GM19023 (cell line): ENCODE measurements around the gene GYPC.
"Not testable (repeated sequence)": the region's sequence is repeated elsewhere in the genome, so short reads cannot be mapped to it uniquely, and the experiment has no call there.

Experiments
- ATAC-seq: cut with Tn5 transposase; IDR thresholded peaks from one replicate; pipeline ENCODE4 v1.9.1; 2021; ENCODE audit warnings: mild to moderate bottlenecking, moderate library complexity; ENCODE audit not compliant: unreplicated experiment

GYPC gene

DNA sequence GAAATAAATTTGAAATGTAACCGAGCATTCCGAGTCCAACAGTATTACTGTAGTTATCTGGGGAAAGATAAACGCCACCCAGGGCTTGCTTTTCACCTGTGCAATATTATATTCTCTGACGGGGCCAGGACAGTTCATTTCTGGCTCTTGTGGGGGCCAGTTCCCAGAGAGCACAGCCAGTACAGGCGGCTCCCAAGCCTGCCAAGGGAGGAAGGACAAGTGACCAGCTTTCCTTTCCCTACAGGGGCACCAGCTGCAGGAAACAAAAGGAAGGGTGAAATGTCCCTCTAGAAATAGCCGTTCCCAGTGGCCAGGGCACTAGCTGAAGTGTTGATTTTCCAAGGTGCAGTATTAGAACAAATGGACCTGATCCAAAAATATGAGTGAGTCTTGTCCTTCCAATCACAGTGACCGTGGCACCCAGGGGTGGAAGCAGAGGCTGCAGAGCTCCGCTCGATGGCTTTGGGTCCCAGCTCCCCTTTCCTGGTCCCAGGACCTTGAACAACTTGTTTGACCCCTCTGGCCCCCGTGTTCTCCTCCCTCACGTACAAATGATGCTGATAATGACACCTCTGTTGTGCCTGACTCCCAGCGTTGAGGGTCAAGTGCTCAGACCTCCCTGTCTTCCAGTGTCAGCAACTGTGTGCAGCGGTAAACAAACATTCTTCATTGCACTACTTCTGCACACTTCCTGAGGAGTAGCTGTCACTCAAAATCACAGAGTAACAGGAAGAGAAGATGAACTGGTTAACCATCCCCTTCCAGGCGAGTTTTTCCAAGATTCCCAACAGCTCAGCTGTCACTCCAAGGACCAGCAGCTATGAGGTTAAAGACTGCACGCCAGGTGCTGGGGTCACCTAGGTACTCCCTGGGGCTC is 40.9 kb downstream of the GYPC start:
- no peak for ATAC-seq

DNA sequence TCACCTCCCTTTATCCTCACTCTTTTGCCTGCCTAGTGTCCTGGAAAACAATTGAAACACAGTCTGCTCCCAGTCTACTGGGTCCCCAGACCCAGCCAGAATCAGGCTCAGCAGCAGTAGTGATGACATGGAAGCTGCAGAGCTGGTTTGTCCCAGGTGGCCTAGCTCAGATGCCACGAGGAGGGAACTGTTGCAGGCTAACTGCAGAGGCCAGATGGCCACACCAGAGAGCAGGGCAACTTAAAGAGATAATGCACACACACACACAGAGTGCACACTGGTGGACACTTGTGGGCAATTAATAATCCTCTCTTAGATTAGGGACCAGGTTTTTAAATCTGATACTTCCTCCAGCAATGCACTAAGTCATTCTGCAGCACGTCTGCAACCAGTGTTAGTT is 42.4 kb downstream of the GYPC start:
- no peak for ATAC-seq

DNA sequence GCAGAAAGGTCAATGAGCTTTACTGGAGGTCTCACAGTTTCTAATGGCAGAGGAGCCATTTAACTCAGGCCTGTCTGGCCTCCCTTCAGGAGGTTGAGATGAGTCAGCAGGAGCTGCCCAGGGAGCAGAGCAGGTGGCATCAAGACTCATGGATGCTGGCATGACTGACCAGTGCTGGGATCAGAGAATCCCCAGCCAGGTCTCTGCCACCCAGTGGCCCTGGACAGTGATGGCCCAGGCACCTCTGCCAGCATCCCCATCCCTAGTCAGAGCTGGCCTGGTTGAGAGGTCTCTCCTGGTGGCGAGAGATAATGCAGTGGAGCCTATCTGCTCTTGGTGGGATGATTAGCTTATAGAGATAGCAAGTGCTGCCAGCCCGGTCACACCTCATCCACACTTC is 43.1 kb downstream of the GYPC start:
- ATAC-seq, result no peak

DNA sequence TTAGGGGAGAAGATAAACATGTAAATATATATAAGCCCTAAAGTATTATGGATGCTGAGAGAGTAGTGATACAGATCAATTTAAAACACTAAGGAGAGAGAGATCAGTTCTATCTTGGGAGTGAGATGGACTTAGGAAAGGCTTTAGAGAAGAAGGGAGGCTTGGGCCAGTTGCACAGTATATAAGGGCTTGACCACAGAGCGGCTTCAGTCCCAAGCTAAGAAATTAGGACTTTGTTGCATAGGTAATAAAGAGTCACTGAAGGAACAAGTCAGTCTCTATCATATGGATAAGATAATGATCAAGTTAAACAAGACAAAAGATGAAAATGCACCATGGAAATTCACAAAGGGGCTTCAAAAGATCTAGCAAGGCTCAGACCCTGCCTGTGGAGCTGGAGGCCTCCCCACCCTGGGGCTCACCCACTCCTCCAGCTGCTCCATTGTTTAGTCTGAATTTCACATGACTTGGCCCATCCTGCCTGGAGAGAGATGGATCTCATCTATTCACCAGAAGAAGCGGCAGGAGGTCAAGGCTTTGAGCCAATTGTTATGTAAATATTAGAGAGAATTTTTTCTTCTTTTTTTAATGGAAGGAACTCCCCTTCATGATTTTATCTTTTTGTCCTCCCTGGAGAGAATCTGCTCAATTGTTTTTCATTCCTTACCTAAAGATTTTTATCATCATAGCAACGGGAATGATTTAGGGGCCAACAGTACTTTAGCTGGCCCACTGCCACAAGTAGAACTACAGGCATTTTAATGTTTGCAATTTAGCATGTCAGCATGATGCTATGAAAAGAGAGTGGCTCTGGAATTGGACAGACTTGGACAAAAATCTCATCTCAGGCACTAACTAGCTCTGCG is 44.0 kb downstream of the GYPC start:
- ATAC-seq, result no peak

GRCh38 chr2:126700677-126701076 is 44.7 kb downstream of the GYPC start:
- ATAC-seq, result no peak

DNA sequence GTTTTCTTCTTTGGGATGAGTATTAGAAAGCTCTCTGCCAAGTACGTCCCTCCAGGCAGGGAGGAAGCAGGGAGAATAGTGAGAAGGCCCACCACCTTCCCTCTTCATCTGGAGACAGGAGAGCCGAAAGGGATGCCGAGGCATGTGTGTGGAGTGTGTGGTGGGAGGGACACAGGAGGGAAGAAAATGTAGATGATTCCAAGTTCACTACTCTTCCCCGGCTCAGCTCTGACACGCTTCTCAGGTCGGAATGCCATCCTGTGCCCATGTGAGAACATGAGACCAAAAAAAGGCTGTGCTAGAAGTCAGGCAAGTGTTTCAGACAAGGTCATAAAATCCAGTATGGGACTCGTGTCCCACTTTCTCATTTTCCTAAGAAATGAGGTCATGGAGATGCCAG is 47.4 kb downstream of the GYPC start:
- no peak for ATAC-seq

- no peak for ATAC-seq
These were observed 48.6 kb downstream of the GYPC start for GRCh38 chr2:126704434-126705160.

GRCh38 chr2:126707191-126707590 is 51.2 kb downstream of the GYPC start:
- ATAC-seq, result no peak

GRCh38 chr2:126707941-126708340 is 52.0 kb downstream of the GYPC start:
- no peak for ATAC-seq

GRCh38 chr2:126714191-126714965 is 58.4 kb downstream of the GYPC start:
- ATAC-seq, result no peak

- ATAC-seq, result no peak
These were observed 59.2 kb downstream of the GYPC start for GRCh38 chr2:126715111-126715510.

DNA sequence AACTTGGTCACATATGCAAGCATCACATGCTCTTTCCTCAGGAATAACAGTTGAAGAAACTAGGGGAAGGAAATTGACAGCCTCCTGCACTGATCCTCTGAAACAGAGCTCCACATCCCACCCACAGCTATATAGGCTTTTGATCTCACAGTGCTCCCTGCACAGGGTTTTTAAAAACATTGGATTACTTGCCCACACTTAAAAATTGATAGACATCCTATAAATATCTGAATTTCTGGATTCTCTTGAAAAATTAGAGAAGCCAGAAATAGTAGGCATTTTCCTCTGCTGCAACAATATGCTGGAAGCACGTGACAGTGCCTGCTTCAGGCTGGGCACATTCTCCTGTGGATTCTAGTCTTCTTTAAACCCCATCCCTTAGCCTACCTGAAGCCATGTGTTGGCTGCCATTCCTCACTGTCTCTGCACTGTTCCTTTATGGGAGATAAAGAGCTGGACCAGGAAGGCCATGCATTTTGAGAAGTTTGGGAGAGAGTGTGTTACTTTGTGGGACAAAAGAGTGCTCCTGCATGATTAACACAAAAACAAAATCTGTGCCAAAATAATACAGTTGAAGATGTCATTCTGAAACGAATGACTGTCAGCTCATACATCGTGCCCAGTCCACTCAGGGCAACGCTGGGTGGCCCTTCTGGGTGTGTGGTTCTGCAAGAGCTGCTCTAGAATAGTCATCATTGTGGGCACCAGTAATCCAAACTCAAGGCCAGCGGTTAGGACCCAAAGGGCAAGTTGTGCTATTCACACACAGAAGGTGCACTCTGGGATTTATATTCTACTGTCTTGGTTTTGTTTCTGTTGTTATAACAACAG is 59.8 kb downstream of the GYPC start:
- no peak for ATAC-seq

- not testable (repeated sequence) for ATAC-seq
These were observed 61.3 kb downstream of the GYPC start for GRCh38 chr2:126717277-126717676.

GRCh38 chr2:126717928-126718327 is 62.0 kb downstream of the GYPC start:
- no peak for ATAC-seq

GRCh38 chr2:126719191-126719832 is 63.4 kb downstream of the GYPC start:
- ATAC-seq, result no peak

DNA sequence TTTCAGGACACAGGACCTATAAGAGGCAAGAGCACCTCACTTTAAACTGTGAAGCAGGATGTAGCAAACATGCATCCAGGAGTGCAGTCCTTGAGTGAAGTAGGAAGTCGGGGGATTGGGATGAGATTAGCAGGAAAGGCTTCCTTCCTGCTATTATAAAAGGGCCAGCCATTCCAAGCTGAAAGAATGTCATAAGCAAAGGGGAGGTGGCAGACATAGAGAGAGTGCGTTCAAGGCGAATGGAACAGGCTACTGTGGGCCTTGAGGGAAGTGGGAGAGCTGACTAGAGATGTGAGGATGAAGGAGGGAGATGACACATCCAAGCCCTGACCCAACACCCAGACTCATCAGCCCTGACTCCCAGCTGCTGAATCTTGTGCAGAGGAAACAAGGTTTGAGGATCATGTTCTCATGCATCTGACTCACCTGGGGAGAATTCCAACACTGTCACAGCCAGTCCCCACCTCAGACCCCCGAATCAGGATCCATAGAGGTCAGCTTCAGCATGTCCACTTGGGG is 63.9 kb downstream of the GYPC start:
- ATAC-seq, result no peak

- ATAC-seq, result no peak
These were observed 64.7 kb downstream of the GYPC start for GRCh38 chr2:126720638-126721037.

GRCh38 chr2:126722081-126722480 is 66.1 kb downstream of the GYPC start:
- no peak for ATAC-seq

GRCh38 chr2:126722546-126722945 is 66.6 kb downstream of the GYPC start:
- no peak for ATAC-seq
